DND-41 (cell line): ENCODE results near the gene SLC35F4.
"Not testable (repeated sequence)": the region's sequence is repeated elsewhere in the genome, so short reads cannot be mapped to it uniquely, and the experiment has no call there.

Experiments used
- ATAC-seq: fragments of 200-7000 bp; cut with Tn5 transposase; 3 replicates; pipeline ENCODE4 v1.9.1; 2021; ENCODE audit warnings: low read depth; ENCODE audit not compliant: insufficient read depth
- DNase-seq: peaks from one replicate; pipeline ENCODE4 v3.0.0-alpha.2; 2020
- H2AFZ ChIP-seq: 2 replicates; pipeline ENCODE4 v1.6.0; 2012; ENCODE audit warnings: low read depth, low read length
- H3K27ac ChIP-seq: 2 replicates; pipeline ENCODE4 v1.5.1; 2012; ENCODE audit warnings: low read length, inconsistent platforms
- H3K27me3 ChIP-seq: fragments of 200-600 bp; sonication (generic); 2 replicates; pipeline ENCODE4 v1.6.0; 2012; ENCODE audit warnings: low read length, mild to moderate bottlenecking, inconsistent platforms; ENCODE audit not compliant: insufficient read depth, poor library complexity
- H3K36me3 ChIP-seq: 2 replicates; pipeline ENCODE4 v1.5.1; 2012; ENCODE audit warnings: low read length, inconsistent platforms; ENCODE audit not compliant: insufficient read depth
- H3K4me1 ChIP-seq: 2 replicates; pipeline ENCODE4 v1.5.1; 2012; ENCODE audit warnings: mild to moderate bottlenecking, low read length; ENCODE audit not compliant: insufficient read depth
- H3K4me2 ChIP-seq: 2 replicates; pipeline ENCODE4 v1.6.0; 2012; ENCODE audit warnings: mild to moderate bottlenecking, moderate library complexity, low read length, inconsistent platforms; ENCODE audit not compliant: insufficient read depth
- H3K4me3 ChIP-seq, 2 experiments: fragments of 200-600 bp in 1 of 2; shearing (Covaris generic) in 1 of 2; 2 replicates each; pipeline ENCODE4 v1.5.1; 2012 to 2016; ENCODE audit warnings: inconsistent platforms in 2 of 2, low read length in 2 of 2, mild to moderate bottlenecking in 2 of 2, low read depth in 1 of 2, moderate library complexity in 1 of 2
- H3K79me2 ChIP-seq: 2 replicates; pipeline ENCODE4 v1.6.0; 2012; ENCODE audit warnings: low read length, inconsistent platforms; ENCODE audit not compliant: insufficient read depth
- H3K9ac ChIP-seq: 2 replicates; pipeline ENCODE4 v1.6.0; 2012; ENCODE audit warnings: low read depth, mild to moderate bottlenecking, inconsistent platforms, low read length, moderate library complexity
- H3K9me3 ChIP-seq: 2 replicates; pipeline ENCODE4 v1.5.1; 2012; ENCODE audit warnings: low read length, moderate library complexity, mild to moderate bottlenecking, inconsistent platforms; ENCODE audit not compliant: insufficient read depth, severe bottlenecking
- H4K20me1 ChIP-seq: 2 replicates; pipeline ENCODE4 v1.6.0; 2012; ENCODE audit warnings: low read length; ENCODE audit not compliant: insufficient read depth
- CTCF ChIP-seq: IDR thresholded peaks from 2 replicates; pipeline ENCODE4 v1.5.1; 2012; ENCODE audit warnings: borderline replicate concordance, low read length, moderate library complexity, mild to moderate bottlenecking; ENCODE audit not compliant: poor library complexity, severe bottlenecking; ENCODE audit errors: extremely low read depth
- EZH2 ChIP-seq: IDR thresholded peaks from 3 replicates; pipeline ENCODE4 v1.6.1; 2012; ENCODE audit warnings: borderline replicate concordance, low read depth, mild to moderate bottlenecking, moderate library complexity, low read length, inconsistent platforms; ENCODE audit not compliant: severe bottlenecking

The SLC35F4 gene

DNA sequence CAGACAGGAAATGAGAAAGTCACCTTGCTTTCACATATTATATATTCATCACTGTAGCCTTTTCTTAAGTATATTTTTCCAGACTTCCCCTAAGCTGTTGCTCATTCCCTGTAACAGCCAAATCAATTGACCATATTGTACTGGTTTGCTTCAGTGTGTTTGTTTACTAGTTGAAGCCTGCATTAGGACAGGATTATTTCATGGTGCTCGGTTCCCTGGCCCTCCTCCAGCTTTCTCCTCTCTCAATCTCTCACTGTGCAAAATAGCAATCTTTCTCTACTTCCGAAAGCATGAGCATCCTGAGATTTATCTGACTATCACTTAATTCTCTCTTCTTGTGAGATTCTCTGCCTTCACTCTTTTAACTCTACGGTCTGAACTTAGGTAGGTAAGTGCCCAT, 2.4 kb downstream of the SLC35F4 start:
- no peak overlapping the region for H3K4me3 ChIP-seq
- H3K79me2 ChIP-seq: no peaks in the 10 kb centered on the region
- no peak for DNase-seq
- ATAC-seq: no peak
- H3K4me1 ChIP-seq: no peaks in the 10 kb centered on the region
- H3K9ac ChIP-seq: no peak overlapping the region
- H2AFZ ChIP-seq: no peak overlapping the region
- no peak overlapping the region for H3K27ac ChIP-seq
- no peaks in the 10 kb centered on the region for H4K20me1 ChIP-seq
- TF ChIP-seq CTCF: no peak
- no peak for TF ChIP-seq EZH2
- H3K36me3 ChIP-seq: no peaks in the 10 kb centered on the region
- H3K4me2 ChIP-seq: no peak overlapping the region
- H3K9me3 ChIP-seq: no peaks in the 10 kb centered on the region
- H3K27me3 ChIP-seq: no peaks in the 10 kb centered on the region

DNA sequence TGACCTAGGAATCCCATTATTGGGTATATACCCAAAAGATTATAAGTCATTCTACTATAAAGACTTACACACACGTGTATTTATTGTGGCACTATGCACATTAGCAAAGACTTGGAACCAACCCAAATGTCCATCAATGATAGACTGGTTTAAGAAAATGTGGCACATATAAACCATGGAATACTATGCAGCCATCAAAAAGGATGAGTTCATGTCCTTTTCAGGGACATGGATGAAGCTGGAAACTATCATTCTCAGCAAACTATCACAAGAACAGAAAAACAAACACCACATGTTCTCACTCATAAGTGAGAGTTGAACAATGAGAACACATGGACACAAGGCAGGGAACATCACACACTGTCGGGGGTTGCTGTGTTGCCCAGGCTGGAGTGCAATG, 10.2 kb downstream of the SLC35F4 start:
- not testable (repeated sequence) for H3K79me2 ChIP-seq, H3K36me3 ChIP-seq, H3K4me3 ChIP-seq, DNase-seq, H3K4me1 ChIP-seq, H3K9ac ChIP-seq, H3K27ac ChIP-seq, H2AFZ ChIP-seq, H3K27me3 ChIP-seq, H3K4me2 ChIP-seq, ATAC-seq, H3K9me3 ChIP-seq, H4K20me1 ChIP-seq

DNA sequence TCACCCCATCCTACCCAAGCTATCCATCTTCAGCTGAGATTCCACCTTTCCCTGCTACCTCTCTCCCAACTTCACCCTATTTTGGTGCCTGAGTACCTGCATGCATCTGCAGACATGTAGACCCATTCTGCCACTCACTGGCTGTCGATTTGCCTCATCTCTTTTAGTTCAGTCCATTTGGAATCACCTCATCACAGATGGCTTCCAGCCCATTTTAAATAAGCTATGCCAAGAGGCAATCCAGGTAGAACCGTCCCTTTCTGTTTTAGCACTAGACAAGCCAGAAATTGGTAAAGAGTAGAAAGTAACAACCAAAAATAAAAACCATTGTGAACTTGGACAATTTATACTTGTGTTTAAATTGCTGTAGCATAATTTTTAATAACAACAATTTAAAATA, 11.3 kb downstream of the SLC35F4 start:
- H2AFZ ChIP-seq: no peak overlapping the region
- no peaks in the 10 kb centered on the region for H3K4me1 ChIP-seq
- no peaks in the 10 kb centered on the region for H3K79me2 ChIP-seq
- no peak overlapping the region for H3K27ac ChIP-seq
- H4K20me1 ChIP-seq: no peaks in the 10 kb centered on the region
- H3K27me3 ChIP-seq: no peaks in the 10 kb centered on the region
- ATAC-seq: no peak
- H3K36me3 ChIP-seq: no peaks in the 10 kb centered on the region
- no peak for TF ChIP-seq CTCF
- no peak for TF ChIP-seq EZH2
- no peak overlapping the region for H3K4me3 ChIP-seq
- no peaks in the 10 kb centered on the region for H3K9me3 ChIP-seq
- H3K9ac ChIP-seq: no peak overlapping the region
- no peak overlapping the region for H3K4me2 ChIP-seq
- DNase-seq: no peak

DNA sequence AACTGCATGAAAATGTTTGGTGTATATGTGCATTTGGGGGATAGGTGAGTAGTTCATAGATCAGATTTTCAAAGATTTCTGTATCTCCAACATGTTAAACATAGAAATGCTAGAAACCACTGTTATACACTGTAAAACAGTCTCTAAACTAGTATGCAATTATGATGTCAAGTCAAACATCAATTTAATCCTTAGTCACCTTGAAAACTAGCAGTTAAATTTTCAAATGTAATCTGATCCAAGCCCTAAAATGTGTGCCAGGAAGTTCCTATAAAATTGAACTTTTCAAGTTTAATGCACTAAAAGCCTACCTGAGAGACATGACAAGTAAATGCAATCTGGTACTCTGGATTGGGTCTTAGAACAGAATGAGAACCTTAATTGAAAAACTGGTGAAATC, 14.5 kb downstream of the SLC35F4 start:
- H3K9me3 ChIP-seq: no peaks in the 10 kb centered on the region
- no peak for ATAC-seq
- no peak overlapping the region for H3K9ac ChIP-seq
- no peak overlapping the region for H2AFZ ChIP-seq
- peaks cover 3% of the 10 kb centered on the region for H3K27me3 ChIP-seq
- no peak for TF ChIP-seq EZH2
- no peak for TF ChIP-seq CTCF
- no peaks in the 10 kb centered on the region for H3K36me3 ChIP-seq
- no peak overlapping the region for H3K4me3 ChIP-seq
- H3K4me2 ChIP-seq: no peak overlapping the region
- H3K4me1 ChIP-seq: no peaks in the 10 kb centered on the region
- DNase-seq: no peak
- no peaks in the 10 kb centered on the region for H3K79me2 ChIP-seq
- H3K27ac ChIP-seq: no peak overlapping the region
- H4K20me1 ChIP-seq: no peaks in the 10 kb centered on the region
